22Rv1 (cell line): ENCODE measurements around the gene GRM7.

Experiments
- ZFX ChIP-seq: fragments of 450-650 bp; IDR thresholded peaks from 2 replicates; pipeline ENCODE4 v1.6.1; 2017; ENCODE audit warnings: antibody characterized with exemption, borderline replicate concordance
- TF ChIP-seq, protein P1 (sequence below): fragments of 450-650 bp; IDR thresholded peaks from 2 replicates; pipeline ENCODE4 v1.5.1; 2017; ENCODE audit warnings: mild to moderate bottlenecking

DNA sequence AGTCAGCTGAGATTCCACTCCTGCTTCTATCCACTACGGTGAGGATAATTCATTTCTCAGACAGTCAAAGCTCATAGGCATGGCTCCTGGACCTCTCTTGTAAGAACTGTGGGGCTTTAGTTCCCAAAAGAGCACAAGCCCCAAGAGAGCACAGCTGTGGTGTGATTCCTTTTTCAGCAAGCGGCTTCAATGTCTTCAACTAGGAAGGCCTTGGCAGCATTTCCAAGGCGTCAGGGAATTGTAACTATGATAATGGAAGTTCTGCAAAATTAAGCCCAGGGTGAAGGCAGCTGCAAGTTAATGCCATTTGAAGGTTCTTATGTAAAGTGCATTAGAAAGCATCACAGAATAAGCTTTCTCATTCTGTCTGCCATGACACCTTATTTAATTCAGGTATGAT lies 657.1 kb downstream of the GRM7 start:
- TF ChIP-seq ZFX, result no peak
- TF ChIP-seq, protein P1, sequence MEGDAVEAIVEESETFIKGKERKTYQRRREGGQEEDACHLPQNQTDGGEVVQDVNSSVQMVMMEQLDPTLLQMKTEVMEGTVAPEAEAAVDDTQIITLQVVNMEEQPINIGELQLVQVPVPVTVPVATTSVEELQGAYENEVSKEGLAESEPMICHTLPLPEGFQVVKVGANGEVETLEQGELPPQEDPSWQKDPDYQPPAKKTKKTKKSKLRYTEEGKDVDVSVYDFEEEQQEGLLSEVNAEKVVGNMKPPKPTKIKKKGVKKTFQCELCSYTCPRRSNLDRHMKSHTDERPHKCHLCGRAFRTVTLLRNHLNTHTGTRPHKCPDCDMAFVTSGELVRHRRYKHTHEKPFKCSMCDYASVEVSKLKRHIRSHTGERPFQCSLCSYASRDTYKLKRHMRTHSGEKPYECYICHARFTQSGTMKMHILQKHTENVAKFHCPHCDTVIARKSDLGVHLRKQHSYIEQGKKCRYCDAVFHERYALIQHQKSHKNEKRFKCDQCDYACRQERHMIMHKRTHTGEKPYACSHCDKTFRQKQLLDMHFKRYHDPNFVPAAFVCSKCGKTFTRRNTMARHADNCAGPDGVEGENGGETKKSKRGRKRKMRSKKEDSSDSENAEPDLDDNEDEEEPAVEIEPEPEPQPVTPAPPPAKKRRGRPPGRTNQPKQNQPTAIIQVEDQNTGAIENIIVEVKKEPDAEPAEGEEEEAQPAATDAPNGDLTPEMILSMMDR, result no peak
